IMR-90 (cell line): ENCODE data around the gene TUBA1B. TPM values are rescaled to one million over a fixed set of nuclear protein-coding genes. Genes with fewer than 3 reads are reported as not detected.

Experiments
- ATAC-seq: fragments of 200-7000 bp; cut with Tn5 transposase; 2 replicates; pipeline ENCODE4 v1.9.1; 2020; ENCODE audit warnings: low read depth, mild to moderate bottlenecking, moderate library complexity
- BruUV-seq: library from RNA; stranded (reverse); fragments of 400-500 nt; replicated peaks from 2 replicates; lab custom pipeline; 2021; lab: Mats Ljungman, UMichigan
- CTCF ChIA-PET: fragments of 300-600 bp; formaldehyde crosslinking; extraction: SDS; loops from one replicate; lab custom pipeline; 2021; ENCODE audit warnings: antibody characterized with exemption; lab: Yijun Ruan, JAX
- POLR2A ChIA-PET: fragments of 300-600 bp; sonication (Branson Sonifier 250); formaldehyde crosslinking; loops from one replicate; lab custom pipeline; 2022; ENCODE audit warnings: antibody characterized with exemption; ENCODE audit not compliant: unreplicated experiment; lab: Charles Lee
- DNase-seq: peaks from one replicate; pipeline ENCODE4 v3.0.0; 2013
- H2AFZ ChIP-seq: replicated peaks from 2 replicates; pipeline ENCODE3; 2013; ENCODE audit warnings: low read length, mild to moderate bottlenecking; ENCODE audit not compliant: poor library complexity
- H2AK5ac ChIP-seq: 2 replicates; pipeline ENCODE4 v1.6.1; 2013; ENCODE audit warnings: low read depth, low read length, inconsistent platforms
- H2AK9ac ChIP-seq: replicated peaks from 2 replicates; pipeline ENCODE3; 2013; ENCODE audit warnings: mild to moderate bottlenecking, low read depth, low read length, moderate library complexity; ENCODE audit not compliant: poor library complexity
- H2BK120ac ChIP-seq: 2 replicates; pipeline ENCODE4 v1.6.1; 2013; ENCODE audit warnings: low read depth, low read length, inconsistent platforms
- H2BK15ac ChIP-seq: 3 replicates; pipeline ENCODE4 v1.6.1; 2013; ENCODE audit warnings: low read depth, low read length, inconsistent platforms
- H2BK20ac ChIP-seq: 2 replicates; pipeline ENCODE4 v1.6.1; 2013; ENCODE audit warnings: low read depth, mild to moderate bottlenecking, inconsistent platforms, low read length, moderate library complexity
- H2BK5ac ChIP-seq: 2 replicates; pipeline ENCODE4 v1.6.1; 2013; ENCODE audit warnings: mild to moderate bottlenecking, low read depth, low read length, inconsistent platforms; ENCODE audit not compliant: poor library complexity, severe bottlenecking
- H3K14ac ChIP-seq: replicated peaks from 2 replicates; pipeline ENCODE4 v1.6.1; 2013; ENCODE audit warnings: low read depth, low read length, inconsistent platforms
- H3K18ac ChIP-seq: 2 replicates; pipeline ENCODE4 v1.6.1; 2013; ENCODE audit warnings: low read depth, low read length, control low read depth
- H3K23ac ChIP-seq: 2 replicates; pipeline ENCODE4 v1.6.1; 2013; ENCODE audit warnings: low read depth, low read length, inconsistent platforms
- H3K27ac ChIP-seq: 2 replicates; pipeline ENCODE4 v1.5.1; 2013; ENCODE audit warnings: mild to moderate bottlenecking, control low read depth, low read length; ENCODE audit not compliant: insufficient read depth
- H3K27me3 ChIP-seq: 2 replicates; pipeline ENCODE4 v1.6.1; 2013; ENCODE audit warnings: low read length; ENCODE audit not compliant: control insufficient read depth, insufficient read depth
- H3K36me3 ChIP-seq: 2 replicates; pipeline ENCODE4 v1.6.1; 2013; ENCODE audit warnings: low read length, mixed read lengths; ENCODE audit not compliant: control insufficient read depth, insufficient read depth
- H3K4ac ChIP-seq: 2 replicates; pipeline ENCODE4 v1.6.1; 2013; ENCODE audit warnings: low read depth, low read length, inconsistent platforms
- H3K4me1 ChIP-seq: 2 replicates; pipeline ENCODE4 v1.6.1; 2013; ENCODE audit warnings: low read length, mixed read lengths; ENCODE audit not compliant: control insufficient read depth, insufficient read depth
- H3K4me2 ChIP-seq: 2 replicates; pipeline ENCODE4 v1.6.1; 2013; ENCODE audit warnings: low read depth, mild to moderate bottlenecking, control low read depth, low read length, moderate library complexity
- H3K4me3 ChIP-seq: 2 replicates; pipeline ENCODE4 v1.5.1; 2013; ENCODE audit warnings: low read depth, mild to moderate bottlenecking, control low read depth, low read length, moderate library complexity; ENCODE audit not compliant: insufficient read depth
- H3K56ac ChIP-seq: 2 replicates; pipeline ENCODE4 v1.6.1; 2013; ENCODE audit warnings: low read length, inconsistent platforms; ENCODE audit not compliant: insufficient read depth; ENCODE audit errors: extremely low read depth
- H3K79me1 ChIP-seq, 2 experiments: 2 replicates each; pipeline ENCODE4 v1.6.1; 2013; ENCODE audit warnings: low read length in 2 of 2, inconsistent platforms in 1 of 2, low read depth in 1 of 2
- H3K9ac ChIP-seq: 2 replicates; pipeline ENCODE4 v1.6.1; 2013; ENCODE audit warnings: low read depth, low read length, control low read depth
- H3K9me1 ChIP-seq: 2 replicates; pipeline ENCODE4 v1.6.1; 2013; ENCODE audit warnings: low read length, inconsistent platforms; ENCODE audit not compliant: insufficient read depth
- H3K9me3 ChIP-seq: 2 replicates; pipeline ENCODE4 v1.6.1; 2013; ENCODE audit warnings: low read length; ENCODE audit not compliant: control insufficient read depth, insufficient read depth
- H4K20me1 ChIP-seq: 2 replicates; pipeline ENCODE4 v1.6.1; 2013; ENCODE audit warnings: low read length, inconsistent platforms; ENCODE audit not compliant: insufficient read depth
- H4K5ac ChIP-seq: 2 replicates; pipeline ENCODE4 v1.6.1; 2013; ENCODE audit warnings: mild to moderate bottlenecking, low read depth, low read length, control low read depth
- H4K8ac ChIP-seq, 2 experiments: 2 replicates each; pipeline ENCODE4 v1.6.1; 2013; ENCODE audit warnings: low read depth in 2 of 2, low read length in 2 of 2, control low read depth in 1 of 2, inconsistent platforms in 1 of 2
- H4K91ac ChIP-seq: 2 replicates; pipeline ENCODE4 v1.6.1; 2013; ENCODE audit warnings: low read depth, low read length, inconsistent platforms; ENCODE audit not compliant: insufficient read depth
- CEBPB ChIP-seq: IDR thresholded peaks from 2 replicates; pipeline ENCODE4 v1.6.1; 2012; ENCODE audit warnings: low read depth, low read length, improper control_type of control experiment
- CHD1 ChIP-seq: IDR thresholded peaks from 2 replicates; pipeline ENCODE4 v1.6.1; 2012; ENCODE audit warnings: low read depth, low read length, improper control_type of control experiment
- CTCF ChIP-seq: conservative IDR thresholded peaks from 2 replicates; pipeline ENCODE4 v1.5.1; 2012; ENCODE audit warnings: mild to moderate bottlenecking, low read depth, low read length, improper control_type of control experiment
- MAZ ChIP-seq: IDR thresholded peaks from 2 replicates; pipeline ENCODE4 v1.6.1; 2012; ENCODE audit warnings: low read depth, mild to moderate bottlenecking, low read length, improper control_type of control experiment, moderate library complexity, borderline replicate concordance
- MXI1 ChIP-seq: IDR thresholded peaks from 2 replicates; pipeline ENCODE4 v1.6.1; 2012; ENCODE audit warnings: low read depth, mild to moderate bottlenecking, low read length, moderate library complexity, borderline replicate concordance
- NFE2L2 ChIP-seq: fragments of 150-350 bp; IDR thresholded peaks from 2 replicates; pipeline ENCODE4 v1.6.1; 2016; ENCODE audit warnings: low read depth, mild to moderate bottlenecking, low read length
- RCOR1 ChIP-seq: IDR thresholded peaks from 2 replicates; pipeline ENCODE4 v1.6.1; 2012; ENCODE audit warnings: mild to moderate bottlenecking, low read length, improper control_type of control experiment; ENCODE audit not compliant: insufficient replicate concordance
- RFX5 ChIP-seq: IDR thresholded peaks from 2 replicates; pipeline ENCODE4 v1.8.0; 2012; ENCODE audit warnings: low read depth, mild to moderate bottlenecking, low read length, moderate library complexity
- SMC3 ChIP-seq: fragments of 150-350 bp; IDR thresholded peaks from 2 replicates; pipeline ENCODE4 v1.6.1; 2016; ENCODE audit warnings: low read depth, mild to moderate bottlenecking, antibody characterized with exemption, low read length, moderate library complexity
- WGBS, 2 experiments: methylation state at CpG; one replicate each; pipeline versions ENCODE4 v1.1.5 to v1.1.7; 2013; ENCODE audit warnings: missing lambda C conversion rate in 2 of 2; ENCODE audit not compliant: insufficient read length in 1 of 2; ENCODE audit errors: extremely low coverage in 2 of 2; 5-methylcytosine and 5-hydroxymethylcytosine counted together
- dilution Hi-C: fragments of 300-500 bp; cut with HindIII; formaldehyde crosslinking; loops from one replicate; pipeline ENCODE4 v1.14.3; 2018; ENCODE audit warnings: low sequenced_read_pairs; ENCODE audit not compliant: unreplicated experiment
- in situ Hi-C: fragments of 300-500 bp; cut with MboI; formaldehyde crosslinking; loops from 3 replicates; pipeline ENCODE4 v1.14.3; 2019; ENCODE audit warnings: low sequenced_read_pairs, inconsistent platforms, mixed read lengths
- intact Hi-C: fragments of 100-400 bp; cut with micrococcal nuclease; formaldehyde crosslinking; loops from 2 replicates; pipeline ENCODE4 v1.10.0; 2022
- polyA plus RNA-seq, 3 experiments: library from polyadenylated mRNA; depleted of rRNA; stranded (reverse); fragments of >200 nt; gene quantifications; 2 replicates each; pipeline ENCODE4 v1.2.3, GENCODE V29; 2012; ENCODE audit warnings: low replicate concordance in 1 of 3
- total RNA-seq: library from RNA; depleted of rRNA; stranded (reverse); fragments of >200 nt; gene quantifications from 2 replicates; pipeline ENCODE4 v1.2.3, GENCODE V29; 2012
- TF ChIP-seq, protein P1 (sequence below): fragments of 150-350 bp; IDR thresholded peaks from 2 replicates; pipeline ENCODE4 v1.6.1; 2017; ENCODE audit warnings: mild to moderate bottlenecking, antibody characterized with exemption, low read length, low read depth
- TF ChIP-seq, protein P2 (sequence below): fragments of 150-350 bp; IDR thresholded peaks from 2 replicates; pipeline ENCODE4 v1.6.1; 2016; ENCODE audit warnings: low read depth, mild to moderate bottlenecking, low read length, moderate library complexity, borderline replicate concordance

The TUBA1B gene
- total and polyA plus RNA-seq, 2 of the 4 experiments (the other 2 are of a cell fraction), result 4,221 to 5,195 TPM

DNA sequence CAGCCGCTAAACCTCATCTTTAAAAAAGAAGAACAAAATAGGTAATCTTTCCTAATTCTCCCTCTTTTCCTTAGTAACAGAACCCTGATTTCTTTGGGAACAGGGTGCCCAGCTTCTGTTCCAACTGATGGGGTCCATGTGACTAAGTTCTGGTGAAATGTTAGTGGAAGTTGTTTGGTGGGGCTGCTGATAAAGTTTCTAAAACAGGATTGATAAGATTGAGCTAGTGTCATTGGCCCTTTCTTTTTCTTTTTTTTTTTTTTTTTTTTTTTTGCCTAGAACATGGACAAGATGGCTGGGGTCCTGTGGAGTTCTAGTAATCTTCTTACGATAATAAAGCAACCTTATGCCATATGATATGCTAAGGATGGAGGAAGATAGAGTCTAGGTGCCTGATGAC, 16.2 kb upstream of the TUBA1B start:
- ChIA-PET CTCF (no interaction called here), POLR2A (no interaction called here)
- H3K4me1 ChIP-seq, result no peaks in the 10 kb centered on the region
- dilution Hi-C loops, result no loop called here
- no peak overlapping the region for H3K56ac ChIP-seq
- no peaks in the 10 kb centered on the region for H4K20me1 ChIP-seq
- H2BK5ac ChIP-seq, result no peak overlapping the region
- no CpG with 5 or more reads among the region's 2 CpGs for WGBS, 2 experiments
- TF ChIP-seq, protein P1, sequence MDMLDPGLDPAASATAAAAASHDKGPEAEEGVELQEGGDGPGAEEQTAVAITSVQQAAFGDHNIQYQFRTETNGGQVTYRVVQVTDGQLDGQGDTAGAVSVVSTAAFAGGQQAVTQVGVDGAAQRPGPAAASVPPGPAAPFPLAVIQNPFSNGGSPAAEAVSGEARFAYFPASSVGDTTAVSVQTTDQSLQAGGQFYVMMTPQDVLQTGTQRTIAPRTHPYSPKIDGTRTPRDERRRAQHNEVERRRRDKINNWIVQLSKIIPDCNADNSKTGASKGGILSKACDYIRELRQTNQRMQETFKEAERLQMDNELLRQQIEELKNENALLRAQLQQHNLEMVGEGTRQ, result no peak
- TF ChIP-seq RFX5 (no peak), CEBPB (no peak), CHD1 (no peak), NFE2L2 (no peak), MAZ (no peak), RCOR1 (no peak), SMC3 (no peak), MXI1 (no peak), CTCF (no peak)
- TF ChIP-seq, protein P2, sequence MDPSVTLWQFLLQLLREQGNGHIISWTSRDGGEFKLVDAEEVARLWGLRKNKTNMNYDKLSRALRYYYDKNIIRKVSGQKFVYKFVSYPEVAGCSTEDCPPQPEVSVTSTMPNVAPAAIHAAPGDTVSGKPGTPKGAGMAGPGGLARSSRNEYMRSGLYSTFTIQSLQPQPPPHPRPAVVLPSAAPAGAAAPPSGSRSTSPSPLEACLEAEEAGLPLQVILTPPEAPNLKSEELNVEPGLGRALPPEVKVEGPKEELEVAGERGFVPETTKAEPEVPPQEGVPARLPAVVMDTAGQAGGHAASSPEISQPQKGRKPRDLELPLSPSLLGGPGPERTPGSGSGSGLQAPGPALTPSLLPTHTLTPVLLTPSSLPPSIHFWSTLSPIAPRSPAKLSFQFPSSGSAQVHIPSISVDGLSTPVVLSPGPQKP, result no peak
- no peak overlapping the region for H3K4me3 ChIP-seq
- H3K4me2 ChIP-seq, result no peak overlapping the region
- no peaks in the 10 kb centered on the region for H3K9me3 ChIP-seq
- no peak overlapping the region for H2AK9ac ChIP-seq
- no peak overlapping the region for H2AFZ ChIP-seq
- no peak overlapping the region for H2AK5ac ChIP-seq
- no peak overlapping the region for H2BK15ac ChIP-seq
- ATAC-seq, result no peak
- no peaks in the 10 kb centered on the region for H3K9me1 ChIP-seq
- no peaks in the 10 kb centered on the region for H3K36me3 ChIP-seq
- no peak overlapping the region for H2BK20ac ChIP-seq
- no peak overlapping the region for H3K4ac ChIP-seq
- intact Hi-C loops, result no loop called here
- H3K14ac ChIP-seq, result no peak overlapping the region
- DNase-seq, result no peak
- no peak overlapping the region for H4K91ac ChIP-seq
- in situ Hi-C loops, result no loop called here
- no peak overlapping the region for H3K9ac ChIP-seq
- no peak overlapping the region for H3K18ac ChIP-seq
- H4K8ac ChIP-seq, result no peak overlapping the region
- BruUV-seq, result no TSS peak
- no peak overlapping the region for H4K5ac ChIP-seq
- no peak overlapping the region for H2BK120ac ChIP-seq
- H3K23ac ChIP-seq, result no peak overlapping the region
- no peak overlapping the region for H3K27ac ChIP-seq
- H3K27me3 ChIP-seq, result no peaks in the 10 kb centered on the region
- no peaks in the 10 kb centered on the region for H3K79me1 ChIP-seq
